Measurements from ENCODE around the gene NUDT4. TPM values are rescaled to one million over a fixed set of nuclear protein-coding genes. Genes with fewer than 3 reads are reported as not detected.
"Not testable (repeated sequence)": the region's sequence is repeated elsewhere in the genome, so short reads cannot be mapped to it uniquely, and the experiment has no call there.

The NUDT4 gene
- total RNA-seq, 1 donor from 2014 or later = 87.2 TPM

GRCh38 chr12:93399183-93399863 is 21.6 kb downstream of the NUDT4 start:
- DNase-seq (ENCODE audit: low spot score) = not testable (repeated sequence)

GRCh38 chr12:93402333-93403311 is 24.9 kb downstream of the NUDT4 start:
- DNase-seq (ENCODE audit: low spot score) = no peak

GRCh38 chr12:93403988-93404803 is 26.5 kb downstream of the NUDT4 start:
- no peak for DNase-seq (ENCODE audit: low spot score)

- no peak for DNase-seq (ENCODE audit: low spot score)
These were observed 27.5 kb downstream of the NUDT4 start for GRCh38 chr12:93404961-93405849.

- no peak for DNase-seq (ENCODE audit: low spot score)
These were observed 29.6 kb downstream of the NUDT4 start for GRCh38 chr12:93407054-93407962.

- no peak for DNase-seq (ENCODE audit: low spot score)
These were observed 30.2 kb downstream of the NUDT4 start for GRCh38 chr12:93407963-93408283.

- no peak for DNase-seq (ENCODE audit: low spot score)
These were observed 31.1 kb downstream of the NUDT4 start for GRCh38 chr12:93408813-93409212.

GRCh38 chr12:93409343-93410187 is 31.8 kb downstream of the NUDT4 start:
- not testable (repeated sequence) for DNase-seq (ENCODE audit: low spot score)

GRCh38 chr12:93411060-93411459 is 33.3 kb downstream of the NUDT4 start:
- DNase-seq (ENCODE audit: low spot score) = not testable (repeated sequence)

- DNase-seq (ENCODE audit: low spot score) = not testable (repeated sequence)
These were observed 34.7 kb downstream of the NUDT4 start for GRCh38 chr12:93412396-93412795.

- DNase-seq (ENCODE audit: low spot score) = no peak
These were observed 35.3 kb downstream of the NUDT4 start for GRCh38 chr12:93413064-93413463.

GRCh38 chr12:93415723-93416464 is 38.2 kb downstream of the NUDT4 start:
- no peak for DNase-seq (ENCODE audit: low spot score)

- DNase-seq (ENCODE audit: low spot score) = no peak
These were observed 40.3 kb downstream of the NUDT4 start for GRCh38 chr12:93417967-93418480.

GRCh38 chr12:93419388-93420034 is 41.8 kb downstream of the NUDT4 start:
- peak; percentile 55 for DNase-seq (ENCODE audit: low spot score)

GRCh38 chr12:93422050-93422449 is 44.3 kb downstream of the NUDT4 start:
- DNase-seq (ENCODE audit: low spot score) = no peak

- peak; percentile 57 for DNase-seq (ENCODE audit: low spot score)
These were observed 48.1 kb downstream of the NUDT4 start for GRCh38 chr12:93425736-93426411.

GRCh38 chr12:93426412-93426805 is 48.7 kb downstream of the NUDT4 start:
- DNase-seq (ENCODE audit: low spot score) = no peak

Measured in umbilical cord (tissue), 2 donors.